Measurements from ENCODE around the gene ATG5.

- TF ChIP-seq CTCF (conservative IDR thresholded peaks at IDR 0.05; ENCODE audit: low read length) = no peak
- TF ChIP-seq EZH2phosphoT487 (IDR thresholded peaks at IDR 0.05; ENCODE audit: borderline replicate concordance) = no peak
Measured at GRCh38 chr6:106279179-106279578, 46.4 kb downstream of the ATG5 start.

All from Loucy (cell line).